ENCODE results near the gene FSTL4. TPM values are rescaled to one million over a fixed set of nuclear protein-coding genes. Genes with fewer than 3 reads are reported as not detected.

Gene FSTL4
- polyA plus RNA-seq, 1 donor (not counting 4 experiments of a cell fraction or from before 2014, with no cell fraction given) = 1.7 TPM

DNA sequence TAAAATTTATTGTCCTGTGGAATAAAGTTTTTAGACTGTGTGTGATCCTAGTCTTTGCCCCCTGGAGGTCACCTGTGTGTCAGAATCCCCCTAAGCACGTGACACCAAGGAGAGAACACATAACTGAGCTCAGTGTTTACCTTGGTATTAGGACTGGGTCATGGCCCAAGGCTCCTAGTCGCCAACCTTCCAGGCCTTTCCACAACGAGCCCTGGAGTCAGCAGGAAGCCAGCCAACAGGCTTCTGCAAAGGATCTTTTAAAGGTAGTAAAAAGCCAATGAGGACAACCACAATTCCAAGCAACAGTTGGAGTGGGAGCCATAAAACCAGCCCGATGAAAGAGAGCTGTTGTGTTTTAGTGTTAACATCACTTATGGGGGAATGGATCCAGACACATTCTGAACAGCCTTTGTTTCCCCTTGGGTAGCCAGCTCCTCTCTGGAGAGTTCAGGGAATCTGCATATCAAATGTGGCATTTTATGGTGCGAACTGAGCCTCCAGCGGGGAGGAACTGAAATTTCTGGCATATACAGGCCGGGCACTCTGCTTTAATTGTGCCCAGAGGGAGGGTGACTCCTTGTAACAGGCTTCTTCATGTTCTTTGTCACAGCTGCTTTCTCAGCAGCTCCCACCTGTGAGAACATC, 239.9 kb downstream of the FSTL4 start:
- no peak for TF ChIP-seq EZH2 (IDR thresholded peaks at IDR 0.05; ENCODE audit: low read length)
- TF ChIP-seq, protein P1, sequence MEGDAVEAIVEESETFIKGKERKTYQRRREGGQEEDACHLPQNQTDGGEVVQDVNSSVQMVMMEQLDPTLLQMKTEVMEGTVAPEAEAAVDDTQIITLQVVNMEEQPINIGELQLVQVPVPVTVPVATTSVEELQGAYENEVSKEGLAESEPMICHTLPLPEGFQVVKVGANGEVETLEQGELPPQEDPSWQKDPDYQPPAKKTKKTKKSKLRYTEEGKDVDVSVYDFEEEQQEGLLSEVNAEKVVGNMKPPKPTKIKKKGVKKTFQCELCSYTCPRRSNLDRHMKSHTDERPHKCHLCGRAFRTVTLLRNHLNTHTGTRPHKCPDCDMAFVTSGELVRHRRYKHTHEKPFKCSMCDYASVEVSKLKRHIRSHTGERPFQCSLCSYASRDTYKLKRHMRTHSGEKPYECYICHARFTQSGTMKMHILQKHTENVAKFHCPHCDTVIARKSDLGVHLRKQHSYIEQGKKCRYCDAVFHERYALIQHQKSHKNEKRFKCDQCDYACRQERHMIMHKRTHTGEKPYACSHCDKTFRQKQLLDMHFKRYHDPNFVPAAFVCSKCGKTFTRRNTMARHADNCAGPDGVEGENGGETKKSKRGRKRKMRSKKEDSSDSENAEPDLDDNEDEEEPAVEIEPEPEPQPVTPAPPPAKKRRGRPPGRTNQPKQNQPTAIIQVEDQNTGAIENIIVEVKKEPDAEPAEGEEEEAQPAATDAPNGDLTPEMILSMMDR (optimal IDR thresholded peaks at IDR 0.05 in 1 of 3, IDR thresholded peaks at IDR 0.05 in 1 of 3, conservative IDR thresholded peaks at IDR 0.05 in 1 of 3; ENCODE audit: extremely low read depth in 1 of 3, insufficient read depth in 2 of 3, low read length in 3 of 3) = no peak
- Histone ChIP-seq H3K9me1 (ENCODE audit: control insufficient read depth, extremely low read depth, insufficient read depth, low read length) (no peaks in the 10 kb centered on the region), H3K9me3 (ENCODE audit: control insufficient read depth, low read depth, low read length) (peaks cover 2% of the 10 kb centered on the region), H3K27ac (ENCODE audit: control insufficient read depth, insufficient read depth, low read length) (peak overlapping the region; percentile 47), H4K20me1 (ENCODE audit: control insufficient read depth, extremely low read depth, insufficient read depth, low read length) (no peaks in the 10 kb centered on the region), H3K9ac (ENCODE audit: control insufficient read depth, extremely low read depth, insufficient read depth, low read length) (no peak overlapping the region), H2AFZ (ENCODE audit: control insufficient read depth, low read length) (peak overlapping the region; percentile 1), H3K4me3 (ENCODE audit: control insufficient read depth in 2 of 3, extremely low read depth in 1 of 3, insufficient read depth in 2 of 3, low read depth in 1 of 3, low read length in 3 of 3) (no peak overlapping the region), H3K27me3 (ENCODE audit: control insufficient read depth, extremely low read depth, insufficient read depth, low read length) (no peaks in the 10 kb centered on the region), H3K4me2 (ENCODE audit: control insufficient read depth, extremely low read depth, insufficient read depth, low read depth, low read length) (peak overlapping the region; percentile 1), H3K79me2 (ENCODE audit: control insufficient read depth, insufficient read depth, low read length) (no peaks in the 10 kb centered on the region), H3K4me1 (ENCODE audit: control insufficient read depth, extremely low read depth, insufficient read depth, low read length) (peaks cover 39% of the 10 kb centered on the region), H3K36me3 (ENCODE audit: control insufficient read depth in 2 of 2, extremely low read depth in 1 of 2, insufficient read depth in 2 of 2, low read length in 2 of 2) (no peaks in the 10 kb centered on the region)
- DNase-seq (ENCODE audit: low read depth, low spot score) = no peak
- dilution Hi-C loops (cut with MboI; ENCODE audit: extremely low pct_ligation_motif_present, low sequenced_read_pairs) = no loop called here
- peak; percentile 77 for FAIRE-seq

DNA sequence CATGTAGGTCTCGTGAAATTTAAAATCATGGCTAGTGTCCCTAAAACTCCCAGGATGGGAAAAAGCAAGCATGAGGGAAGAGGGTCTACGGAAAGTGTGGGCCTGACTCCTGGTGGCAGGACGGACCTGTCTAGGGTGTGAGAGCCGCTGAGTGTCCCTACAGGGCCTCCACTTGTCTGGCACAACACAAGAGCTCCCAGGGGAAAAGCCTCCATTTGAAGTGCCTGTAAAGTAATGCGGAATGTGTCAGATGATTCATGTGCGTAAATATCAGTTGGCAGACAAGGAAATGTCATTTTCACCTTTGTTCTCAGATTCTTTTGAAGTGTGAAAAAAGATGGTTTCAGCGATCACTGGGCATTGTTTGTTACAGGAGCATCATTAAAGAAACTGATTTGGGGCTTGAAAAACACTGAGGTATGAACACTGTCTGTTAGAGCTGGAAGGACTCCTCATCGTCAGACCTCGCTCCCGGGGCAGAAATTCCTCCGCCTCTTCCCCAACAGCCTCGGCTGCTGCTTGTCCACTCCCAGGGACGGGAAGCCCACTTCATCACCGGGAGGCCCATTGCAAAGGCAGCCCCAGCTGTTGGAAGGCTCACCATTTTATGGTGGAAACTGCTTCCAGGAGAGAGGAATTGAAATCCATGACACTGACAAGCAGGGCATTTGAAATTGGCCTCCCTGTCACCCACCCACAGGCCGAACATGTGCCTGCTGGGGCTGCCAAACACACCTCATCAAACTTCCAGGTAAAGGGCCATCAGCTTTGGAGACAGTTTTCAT, 240.8 kb downstream of the FSTL4 start:
- Histone ChIP-seq H3K36me3 (ENCODE audit: control insufficient read depth in 2 of 2, extremely low read depth in 1 of 2, insufficient read depth in 2 of 2, low read length in 2 of 2) (no peaks in the 10 kb centered on the region), H3K9ac (ENCODE audit: control insufficient read depth, extremely low read depth, insufficient read depth, low read length) (no peak overlapping the region), H3K4me1 (ENCODE audit: control insufficient read depth, extremely low read depth, insufficient read depth, low read length) (peaks cover 39% of the 10 kb centered on the region), H3K9me3 (ENCODE audit: control insufficient read depth, low read depth, low read length) (no peaks in the 10 kb centered on the region), H3K27ac (ENCODE audit: control insufficient read depth, insufficient read depth, low read length) (peak overlapping the region; percentile 54), H3K27me3 (ENCODE audit: control insufficient read depth, extremely low read depth, insufficient read depth, low read length) (no peaks in the 10 kb centered on the region), H3K9me1 (ENCODE audit: control insufficient read depth, extremely low read depth, insufficient read depth, low read length) (no peaks in the 10 kb centered on the region), H3K4me3 (ENCODE audit: control insufficient read depth in 2 of 3, extremely low read depth in 1 of 3, insufficient read depth in 2 of 3, low read depth in 1 of 3, low read length in 3 of 3) (no peak overlapping the region), H3K79me2 (ENCODE audit: control insufficient read depth, insufficient read depth, low read length) (no peaks in the 10 kb centered on the region), H2AFZ (ENCODE audit: control insufficient read depth, low read length) (no peak overlapping the region), H4K20me1 (ENCODE audit: control insufficient read depth, extremely low read depth, insufficient read depth, low read length) (no peaks in the 10 kb centered on the region), H3K4me2 (ENCODE audit: control insufficient read depth, extremely low read depth, insufficient read depth, low read depth, low read length) (no peak overlapping the region)
- TF ChIP-seq, protein P1 (optimal IDR thresholded peaks at IDR 0.05 in 1 of 3, IDR thresholded peaks at IDR 0.05 in 1 of 3, conservative IDR thresholded peaks at IDR 0.05 in 1 of 3; ENCODE audit: extremely low read depth in 1 of 3, insufficient read depth in 2 of 3, low read length in 3 of 3) = no peak
- no peak for TF ChIP-seq EZH2 (IDR thresholded peaks at IDR 0.05; ENCODE audit: low read length)
- FAIRE-seq (peak; percentile 9), DNase-seq (ENCODE audit: low read depth, low spot score) (no peak)
- dilution Hi-C loops (cut with MboI; ENCODE audit: extremely low pct_ligation_motif_present, low sequenced_read_pairs) = no loop called here

Data from keratinocyte (primary cell).